Activated gamma-delta T cell treated with Interleukin-2 at 50 U/mL for 16 hours (primary cell): ENCODE results near the gene KCNQ1.
A peak's percentile ranks its signal among the peaks of the same experiment; 100 is the strongest.

Experiments used
- DNase-seq: peaks from one replicate; pipeline ENCODE4 v3.0.0-alpha.2; 2020

The KCNQ1 gene

DNA sequence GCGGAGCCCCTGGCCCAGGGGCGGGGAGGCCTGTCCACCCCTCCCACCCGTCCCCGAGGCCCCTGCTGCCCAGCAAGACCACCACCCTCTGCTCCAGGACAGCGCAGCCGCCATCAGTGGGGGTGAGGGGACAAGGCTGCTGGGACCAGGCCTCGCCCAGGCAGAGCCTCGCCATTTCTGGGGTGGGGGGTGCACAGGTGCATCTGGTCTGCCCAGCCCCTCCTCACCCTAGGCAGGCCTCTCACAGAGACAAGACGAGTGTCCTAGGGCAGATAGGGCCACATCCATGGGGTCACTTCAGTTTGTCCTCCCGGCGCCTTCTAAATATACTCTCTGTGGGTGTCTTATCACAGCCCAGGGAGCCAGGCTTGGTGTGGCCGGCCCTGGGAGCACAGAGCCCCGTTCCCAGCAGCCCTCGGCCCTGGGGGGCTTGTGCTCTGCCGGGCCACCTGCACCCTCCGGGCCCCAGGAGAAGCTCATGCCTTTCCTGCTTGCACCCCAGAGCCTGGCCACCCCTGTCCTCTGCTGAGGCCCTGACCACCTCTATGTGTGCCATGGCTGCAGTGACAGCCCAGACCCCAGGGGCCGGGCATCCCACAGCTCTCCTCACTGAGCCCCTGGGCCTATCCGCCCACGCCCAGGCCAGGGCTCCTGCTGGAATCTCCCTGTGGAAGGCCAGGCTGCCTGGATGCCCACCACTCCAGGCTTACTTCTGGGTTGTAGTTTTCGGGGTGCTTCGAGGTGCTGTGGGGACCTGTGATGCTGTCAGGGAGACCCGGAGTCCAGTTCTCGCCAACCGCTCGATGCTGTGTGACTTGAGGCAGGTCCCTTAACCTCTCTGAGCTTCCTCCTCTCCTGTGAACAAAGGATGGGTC lies 70.8 kb downstream of the KCNQ1 start:
- no peak for DNase-seq

DNA sequence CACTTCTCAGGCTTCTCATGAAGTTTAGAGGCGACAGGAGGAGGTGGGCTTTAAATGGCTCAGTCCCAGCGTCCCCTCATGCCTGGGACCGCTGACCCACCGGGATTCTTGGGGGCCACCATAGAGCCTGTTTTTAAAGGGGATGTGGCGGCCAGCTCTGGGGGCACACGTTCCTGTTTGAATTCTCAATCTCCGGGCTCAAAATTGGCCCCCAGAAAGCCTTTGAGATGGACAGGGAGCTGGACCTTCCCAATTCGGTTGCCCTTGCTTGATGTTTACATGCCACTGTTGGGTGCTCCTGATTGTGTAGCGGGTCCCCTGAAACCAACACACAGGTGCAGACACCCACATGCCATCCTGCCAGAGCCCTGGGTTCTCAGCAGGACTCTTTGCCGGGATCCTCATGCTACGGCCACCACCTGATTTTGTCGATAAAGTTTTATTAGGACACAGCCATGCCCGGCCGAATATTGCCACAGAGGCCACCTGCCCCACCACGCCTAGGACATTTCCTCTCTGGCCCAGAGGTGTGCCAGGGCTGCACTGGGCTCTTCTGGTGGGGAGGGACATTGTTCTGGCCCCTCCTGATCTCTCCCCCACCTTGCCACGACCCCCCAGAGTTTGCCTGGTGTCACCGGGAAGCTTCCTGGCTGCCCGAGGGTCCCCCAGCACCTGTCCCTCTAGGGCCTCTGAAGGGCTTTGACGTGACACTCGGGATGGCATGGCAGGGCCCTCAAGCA lies 71.6 kb downstream of the KCNQ1 start:
- DNase-seq = no peak

GRCh38 chr11:2517016-2517385 lies 72.2 kb downstream of the KCNQ1 start:
- DNase-seq = peak; percentile 3

DNA sequence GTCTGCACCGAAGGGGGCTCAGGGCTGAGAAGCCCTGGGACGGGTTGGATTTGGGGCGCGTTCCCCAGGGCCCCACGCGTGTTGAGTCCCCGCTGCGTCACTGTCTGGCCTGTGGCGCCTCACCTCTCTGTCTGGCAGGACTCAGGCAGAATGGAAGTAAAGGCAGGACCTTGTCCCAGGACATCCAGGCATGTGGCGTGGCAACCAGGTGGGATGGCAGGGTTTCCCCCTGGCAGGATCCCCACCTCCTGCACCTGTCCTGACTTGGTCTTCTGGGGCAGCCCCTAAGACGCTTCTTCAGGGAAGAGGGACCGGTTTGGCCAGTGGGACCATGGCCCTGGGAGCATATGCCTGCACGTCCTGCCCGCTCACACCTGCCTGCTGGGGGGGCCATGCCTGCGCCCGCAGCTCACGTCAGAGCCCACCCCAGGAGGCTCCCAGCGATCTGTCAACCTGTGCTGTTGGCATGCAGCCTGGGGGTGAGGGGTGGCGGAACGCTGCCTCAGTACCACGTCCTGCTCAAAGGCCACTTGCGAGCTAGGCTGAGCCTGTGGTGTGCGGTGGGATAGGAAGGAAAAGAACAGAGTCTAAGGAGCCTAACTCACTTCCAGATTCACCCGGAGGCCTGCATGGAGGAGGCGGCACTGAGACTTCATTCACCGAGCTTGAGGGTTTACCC lies 72.7 kb downstream of the KCNQ1 start:
- DNase-seq = no peak

GRCh38 chr11:2518111-2518982 lies 73.5 kb downstream of the KCNQ1 start:
- DNase-seq = no peak

GRCh38 chr11:2518983-2519340 lies 74.2 kb downstream of the KCNQ1 start:
- no peak for DNase-seq

GRCh38 chr11:2519517-2519861 lies 74.7 kb downstream of the KCNQ1 start:
- no peak for DNase-seq

GRCh38 chr11:2519862-2520735 lies 75.3 kb downstream of the KCNQ1 start:
- peak; percentile 2 for DNase-seq

GRCh38 chr11:2520736-2521035 lies 75.9 kb downstream of the KCNQ1 start:
- DNase-seq = no peak

GRCh38 chr11:2521081-2521732 lies 76.4 kb downstream of the KCNQ1 start:
- DNase-seq = no peak

DNA sequence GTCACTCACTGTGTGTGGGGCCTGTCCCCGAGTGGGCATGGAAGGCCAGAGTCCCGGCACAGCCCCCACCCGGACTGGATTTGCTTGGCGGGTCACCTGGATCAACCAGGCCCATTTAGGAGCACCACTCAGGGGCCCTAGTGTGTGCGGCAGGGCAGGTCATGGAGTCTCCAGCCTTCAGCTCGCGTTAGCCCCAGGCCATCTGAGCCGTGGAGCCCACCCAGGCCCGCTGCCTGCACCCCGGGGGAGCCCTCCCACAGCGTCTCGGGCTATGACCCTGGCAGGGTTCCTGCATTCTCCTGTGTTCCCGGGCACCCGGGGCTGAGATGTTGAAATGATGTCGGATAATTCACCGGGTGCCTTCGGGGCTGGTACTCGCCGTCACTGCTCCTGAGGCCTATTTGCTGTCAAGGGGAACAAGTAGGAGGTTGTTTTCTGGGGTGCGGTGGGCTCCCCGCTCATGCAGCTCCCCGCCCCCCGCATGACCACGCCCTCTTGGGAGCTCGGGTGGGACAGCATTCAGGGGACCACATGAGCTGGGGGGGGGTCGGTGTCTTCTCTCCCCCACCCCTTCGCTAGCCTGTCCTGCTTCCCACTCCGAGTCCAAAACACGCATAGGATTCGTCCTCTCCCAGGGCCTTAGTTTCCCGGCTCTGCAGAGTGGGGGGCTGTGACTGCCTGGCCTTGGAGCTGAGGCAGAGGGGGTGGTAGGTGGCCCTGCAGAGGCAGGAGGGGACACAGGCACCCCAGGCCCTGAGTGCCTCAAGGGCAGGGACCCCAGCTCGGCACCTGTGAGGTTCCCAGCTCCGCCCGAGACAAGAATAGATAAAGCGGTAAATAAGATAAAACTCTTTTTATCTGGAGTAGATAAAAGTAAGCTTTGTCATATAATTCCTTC lies 77.2 kb downstream of the KCNQ1 start:
- DNase-seq = peak; percentile 3

GRCh38 chr11:2522631-2523255 lies 77.9 kb downstream of the KCNQ1 start:
- no peak for DNase-seq

DNA sequence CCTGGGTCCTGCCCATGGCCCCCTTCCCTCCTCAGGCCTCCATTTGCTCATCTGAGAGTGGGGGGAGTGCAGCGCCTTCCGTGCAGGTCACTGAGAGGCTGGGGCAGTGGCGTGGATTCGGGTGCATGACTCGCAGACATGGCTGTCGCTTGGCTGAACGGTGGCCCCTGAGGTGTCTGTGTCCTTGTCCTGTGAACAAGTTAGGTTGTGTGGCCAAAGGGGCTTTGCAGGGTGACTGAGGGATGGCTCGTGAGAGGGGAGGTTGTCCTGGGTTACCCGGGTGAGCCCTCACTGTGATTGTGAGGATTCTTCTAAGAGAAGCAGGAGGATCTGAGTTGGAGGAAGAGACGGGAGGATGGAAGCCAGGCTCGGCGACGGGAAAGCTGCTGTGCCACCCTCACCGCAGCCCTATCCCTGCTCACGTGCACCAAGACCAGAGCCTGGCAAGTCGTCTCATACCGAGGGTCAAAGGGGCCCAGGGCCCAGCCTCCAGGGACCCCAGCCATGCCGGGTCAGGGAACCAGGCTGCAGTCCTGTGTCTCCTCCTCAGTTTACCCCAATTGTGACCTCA lies 79.1 kb downstream of the KCNQ1 start:
- DNase-seq = no peak

- peak; percentile 1 for DNase-seq
These were observed 79.8 kb downstream of the KCNQ1 start for GRCh38 chr11:2524446-2525165.

GRCh38 chr11:2525166-2525861 lies 80.5 kb downstream of the KCNQ1 start:
- DNase-seq = peak; percentile 2

GRCh38 chr11:2525941-2526807 lies 81.4 kb downstream of the KCNQ1 start:
- no peak for DNase-seq

GRCh38 chr11:2526808-2527381 lies 82.1 kb downstream of the KCNQ1 start:
- peak; percentile 4 for DNase-seq
